Measurements from ENCODE around the gene CLDN4.

Gene CLDN4

GRCh38 chr7:73872056-73872908 is 41.5 kb downstream of the CLDN4 start:
- DNase-seq (ENCODE audit: low spot score) = no peak

- no peak for DNase-seq (ENCODE audit: low spot score)
These were observed 45.6 kb downstream of the CLDN4 start for GRCh38 chr7:73876361-73876760.

GRCh38 chr7:73876973-73877372 is 46.2 kb downstream of the CLDN4 start:
- DNase-seq (ENCODE audit: low spot score) = no peak

GRCh38 chr7:73879977-73880681 is 49.3 kb downstream of the CLDN4 start:
- DNase-seq (ENCODE audit: low spot score) = no peak

GRCh38 chr7:73880755-73881328 is 50.0 kb downstream of the CLDN4 start:
- no peak for DNase-seq (ENCODE audit: low spot score)

GRCh38 chr7:73881352-73882046 is 50.7 kb downstream of the CLDN4 start:
- DNase-seq (ENCODE audit: low spot score) = no peak

GRCh38 chr7:73882047-73882402 is 51.2 kb downstream of the CLDN4 start:
- DNase-seq (ENCODE audit: low spot score) = no peak
